Head of caudate nucleus (tissue), 42 donors: ENCODE results near the gene B4GALT6.

ENCODE experiments used
- DNase-seq, 42 donors: peaks; one replicate each; pipeline versions ENCODE4 v3.0.0 to v3.0.0-alpha.2; 2020 to 2021; ENCODE audit warnings: mixed read lengths in 7 of 42
- intact Hi-C: fragments of 100-400 bp; cut with DNase I; formaldehyde crosslinking; loops from one replicate; pipeline ENCODE4 v1.15.0; 2022

B4GALT6 gene

DNA sequence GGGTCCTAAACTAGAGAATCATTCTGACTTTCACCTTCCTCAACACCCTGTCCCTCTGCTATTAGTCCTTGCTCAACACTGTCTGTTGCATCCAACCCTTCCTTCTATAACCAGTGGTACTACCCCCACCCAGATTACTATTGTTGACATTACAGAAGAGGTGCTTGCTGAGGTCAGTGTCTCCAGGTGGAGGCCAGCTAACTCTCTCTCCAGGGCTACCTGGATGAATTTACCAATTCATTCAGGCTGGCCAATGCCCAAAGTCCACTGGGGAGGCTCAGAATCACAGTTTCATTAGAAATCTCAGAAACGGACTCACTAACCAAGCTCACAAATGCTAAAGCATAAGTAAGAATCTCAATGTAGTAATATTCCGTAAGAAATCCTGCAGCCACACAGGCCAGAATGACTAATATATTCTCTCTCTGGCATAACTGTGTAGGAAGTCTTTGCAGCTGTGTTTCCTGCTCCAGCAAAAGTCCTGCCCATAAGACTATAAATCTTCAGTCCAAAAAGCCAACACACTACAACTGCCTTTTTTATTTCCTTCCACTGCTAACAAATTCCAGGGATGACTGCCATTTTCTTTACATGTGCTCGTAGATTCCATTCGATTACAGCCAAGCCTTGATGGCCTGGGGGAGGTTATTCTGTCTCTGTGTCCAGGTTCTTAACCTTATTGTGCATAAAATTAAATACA lies 102.7 kb downstream of the B4GALT6 start:
- intact Hi-C loops, result no loop called here
- DNase-seq, result no peak

DNA sequence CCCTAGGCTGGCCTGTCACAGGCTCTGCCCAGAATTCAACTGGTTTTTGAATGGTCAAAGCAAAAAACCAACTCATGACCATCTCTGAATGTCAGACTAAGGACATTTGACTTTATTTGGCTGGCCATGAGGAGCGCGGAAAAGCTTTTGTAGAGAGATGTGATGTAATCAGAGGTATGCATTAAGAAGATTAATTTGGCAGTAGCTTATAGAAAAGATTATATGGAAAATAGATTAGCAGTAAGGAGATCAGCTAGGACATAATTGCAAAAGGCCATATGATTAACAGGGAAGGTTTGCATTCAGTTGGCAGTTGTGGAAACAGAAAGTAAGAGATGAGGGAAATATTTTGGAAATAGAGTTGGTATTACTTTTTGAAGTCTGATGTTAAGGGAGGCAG lies 105.0 kb downstream of the B4GALT6 start:
- intact Hi-C loops, result no loop called here
- DNase-seq, result no peak

DNA sequence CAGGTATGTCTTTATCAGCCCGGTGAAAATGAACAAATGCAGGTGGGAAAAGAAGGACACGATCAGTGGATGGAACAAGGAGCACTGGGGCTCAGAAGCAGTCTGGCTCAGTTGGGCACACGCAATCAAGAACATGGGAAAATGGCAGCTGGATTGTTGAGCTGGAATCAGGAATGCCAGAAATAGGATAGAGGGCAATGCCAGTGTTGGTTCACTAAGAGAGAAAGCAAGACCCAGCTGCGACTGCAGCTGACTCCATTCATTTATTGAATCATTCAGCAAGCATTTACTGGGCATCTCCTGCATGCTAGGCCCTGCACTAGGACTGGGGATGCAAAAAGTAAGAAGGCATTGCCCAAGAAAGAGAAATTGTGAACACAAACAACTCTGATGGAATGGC lies 106.3 kb downstream of the B4GALT6 start:
- no peak for DNase-seq
- intact Hi-C loops, result no loop called here

DNA sequence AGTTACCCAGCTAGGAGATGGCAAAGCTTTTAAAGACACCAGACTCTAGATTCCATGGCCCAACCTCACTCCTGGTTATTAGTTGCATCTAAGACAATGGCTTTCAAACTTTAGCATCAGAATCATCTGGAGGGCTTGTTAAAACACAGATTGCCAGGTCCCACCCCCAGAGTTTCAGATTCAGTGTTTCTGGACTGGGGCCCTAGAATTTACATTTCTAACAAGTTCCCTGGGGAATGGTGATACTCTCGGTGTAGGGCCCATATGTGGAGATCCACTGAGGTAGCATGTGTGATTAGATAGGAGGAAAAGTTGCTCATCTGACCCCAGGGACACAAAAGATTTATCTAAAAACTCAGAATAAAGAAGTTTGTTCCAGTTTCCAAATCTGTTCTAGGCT lies 107.2 kb downstream of the B4GALT6 start:
- intact Hi-C loops, result no loop called here
- no peak for DNase-seq

DNA sequence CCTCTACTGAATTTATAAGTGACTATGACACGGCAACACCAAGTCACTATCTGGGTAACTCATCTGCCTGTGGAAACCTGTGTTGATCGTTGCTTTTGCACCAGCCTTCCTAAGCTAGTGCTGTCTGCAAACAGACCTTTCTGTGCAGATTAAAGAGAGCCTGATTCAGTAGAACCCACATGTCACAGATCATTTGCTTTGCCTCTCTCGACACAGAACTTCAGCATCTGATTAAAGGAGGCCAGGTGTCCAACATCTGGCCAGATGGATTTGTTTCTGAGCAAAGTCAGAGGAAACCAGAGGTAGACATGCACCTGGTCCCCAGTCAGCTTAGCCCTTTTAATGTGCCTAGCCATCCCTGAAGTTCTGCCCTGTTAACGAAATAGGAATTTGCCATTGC lies 107.7 kb downstream of the B4GALT6 start:
- intact Hi-C loops, result no loop called here
- no peak for DNase-seq

DNA sequence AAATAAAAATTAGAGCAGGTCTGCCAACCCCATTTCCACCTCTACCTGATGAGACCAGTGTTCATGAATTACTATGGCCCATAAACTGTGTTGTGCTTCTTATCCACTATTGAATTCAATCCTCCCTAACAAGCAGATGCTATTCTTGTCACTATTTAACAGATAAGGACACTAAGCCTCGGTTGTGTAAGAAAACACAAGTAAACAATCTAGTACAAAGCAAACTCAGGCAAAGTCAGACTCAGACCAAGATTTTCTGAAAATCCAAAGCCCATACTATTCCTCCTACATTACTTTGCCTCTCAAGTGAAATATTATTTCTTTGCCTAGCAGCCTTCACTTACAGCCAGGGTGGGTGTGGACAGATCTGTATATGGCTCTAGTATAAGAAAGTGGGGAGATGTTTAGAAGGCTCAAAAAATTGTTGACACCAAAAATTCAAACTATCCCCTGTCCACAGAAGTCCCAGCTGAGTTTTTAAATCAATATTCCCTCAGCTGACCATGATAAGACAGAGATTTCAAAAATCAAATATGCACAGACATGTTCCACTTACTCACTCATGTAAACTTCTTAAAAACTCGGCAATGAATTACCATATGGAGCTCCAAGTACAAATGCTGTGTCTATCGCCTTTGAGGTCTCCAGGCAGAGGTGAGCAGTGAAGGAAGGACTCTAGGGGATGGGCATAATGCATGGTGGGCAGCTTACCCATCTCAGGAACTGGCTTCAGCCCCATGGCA lies 108.7 kb downstream of the B4GALT6 start:
- intact Hi-C loops, result no loop called here
- no peak for DNase-seq

DNA sequence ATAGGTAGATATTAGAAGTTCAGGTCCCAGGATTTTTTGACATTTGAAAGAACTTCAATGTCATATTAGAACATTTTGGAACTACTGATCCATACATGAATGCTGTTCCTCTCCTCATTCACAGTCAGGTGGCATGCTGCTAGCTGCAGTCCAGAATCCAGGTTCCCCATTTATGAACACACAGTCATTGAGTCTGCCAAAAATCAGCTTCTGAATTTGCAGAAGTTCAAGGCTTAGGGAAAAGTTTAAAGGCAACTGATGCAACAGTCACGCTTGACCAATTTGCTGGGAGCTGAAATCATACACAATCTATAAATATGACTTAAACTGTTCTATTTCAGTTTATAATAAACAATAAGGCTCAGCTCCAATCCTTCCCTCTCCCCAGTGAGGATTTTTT lies 110.0 kb downstream of the B4GALT6 start:
- no peak for DNase-seq
- intact Hi-C loops, result no loop called here
